Fibroblast of lung (primary cell): Measurements from ENCODE around the gene TEX35. TPM values are rescaled to one million over a fixed set of nuclear protein-coding genes. Genes with fewer than 3 reads are reported as not detected.

Source experiments
- DNase-seq, 2 donors: peaks; one replicate each; pipeline versions ENCODE4 v3.0.0 to v3.0.0-alpha.2; 2010; ENCODE audit warnings: low read depth in 2 of 2
- H2AFZ ChIP-seq: 2 replicates; pipeline ENCODE4 v1.5.1; 2012; ENCODE audit warnings: low read length, control low read depth, inconsistent platforms
- H3K27ac ChIP-seq: 2 replicates; pipeline ENCODE4 v1.5.1; 2011; ENCODE audit warnings: low read length, control low read depth; ENCODE audit not compliant: insufficient read depth
- H3K27me3 ChIP-seq: 2 replicates; pipeline ENCODE4 v1.5.1; 2011; ENCODE audit warnings: mild to moderate bottlenecking, low read length; ENCODE audit not compliant: control insufficient read depth, insufficient read depth
- H3K36me3 ChIP-seq: 2 replicates; pipeline ENCODE4 v1.5.1; 2011; ENCODE audit warnings: low read length; ENCODE audit not compliant: control insufficient read depth, insufficient read depth
- H3K4me1 ChIP-seq: 2 replicates; pipeline ENCODE4 v1.5.1; 2011; ENCODE audit warnings: low read length; ENCODE audit not compliant: control insufficient read depth, insufficient read depth; ENCODE audit errors: extremely low read depth
- H3K4me2 ChIP-seq: 2 replicates; pipeline ENCODE4 v1.5.1; 2011; ENCODE audit warnings: low read length, control low read depth; ENCODE audit not compliant: insufficient read depth; ENCODE audit errors: extremely low read depth
- H3K4me3 ChIP-seq, 4 experiments: fragments of 200-600 bp in 1 of 4; sonication (generic) in 1 of 4; replicated peaks in 1 of 4; 2 replicates each; pipeline ENCODE4 v1.5.1; 2011 to 2016; ENCODE audit warnings: low read length in 4 of 4, low read depth in 3 of 4, mild to moderate bottlenecking in 3 of 4, control low read depth in 2 of 4, inconsistent platforms in 1 of 4, mixed read lengths in 1 of 4; ENCODE audit not compliant: insufficient read depth in 1 of 4; ENCODE audit errors: control extremely low read depth in 1 of 4
- H3K79me2 ChIP-seq: 2 replicates; pipeline ENCODE4 v1.5.1; 2012; ENCODE audit warnings: mild to moderate bottlenecking, low read length, inconsistent platforms; ENCODE audit not compliant: control insufficient read depth, insufficient read depth
- H3K9ac ChIP-seq: 2 replicates; pipeline ENCODE4 v1.5.1; 2011; ENCODE audit warnings: mild to moderate bottlenecking, low read length, control low read depth; ENCODE audit not compliant: insufficient read depth
- H3K9me3 ChIP-seq: 2 replicates; pipeline ENCODE4 v1.5.1; 2012; ENCODE audit warnings: low read depth, low read length; ENCODE audit not compliant: control insufficient read depth, insufficient read depth
- H4K20me1 ChIP-seq: 2 replicates; pipeline ENCODE4 v1.5.1; 2011; ENCODE audit warnings: low read length; ENCODE audit not compliant: control insufficient read depth, insufficient read depth; ENCODE audit errors: extremely low read depth
- EZH2 ChIP-seq: IDR thresholded peaks from 2 replicates; pipeline ENCODE4 v1.5.1; 2012; ENCODE audit warnings: low read length, control low read depth, mild to moderate bottlenecking; ENCODE audit errors: missing control alignments
- polyA plus RNA-seq, 2 donors: library from polyadenylated mRNA; depleted of rRNA in 1 of 2; stranded (reverse) in 1 of 2; unstranded in 1 of 2; fragments of >200 nt; gene quantifications; 2 replicates each; pipeline ENCODE4 v1.2.1, GENCODE V29; 2011 to 2012; ENCODE audit warnings: missing spikeins in 1 of 2
- total RNA-seq: library from RNA; depleted of rRNA; stranded (reverse); fragments of >200 nt; gene quantifications from 2 replicates; pipeline ENCODE4 v1.2.1, GENCODE V29; 2014
- TF ChIP-seq, protein P1 (sequence below), 2 donors: IDR thresholded peaks in 1 of 2; conservative IDR thresholded peaks in 1 of 2; 1 replicate in 1 of 2; 2 replicates in 1 of 2; pipeline ENCODE4 v1.5.1; 2011 to 2012; ENCODE audit warnings: low read length in 2 of 2, control low read depth in 1 of 2, inconsistent platforms in 1 of 2, low read depth in 1 of 2, mild to moderate bottlenecking in 1 of 2

The TEX35 gene
- total and polyA plus RNA-seq, 2 donors (not counting 1 experiment from before 2014, with no cell fraction given), result 0.24 TPM; not detected in 1

DNA sequence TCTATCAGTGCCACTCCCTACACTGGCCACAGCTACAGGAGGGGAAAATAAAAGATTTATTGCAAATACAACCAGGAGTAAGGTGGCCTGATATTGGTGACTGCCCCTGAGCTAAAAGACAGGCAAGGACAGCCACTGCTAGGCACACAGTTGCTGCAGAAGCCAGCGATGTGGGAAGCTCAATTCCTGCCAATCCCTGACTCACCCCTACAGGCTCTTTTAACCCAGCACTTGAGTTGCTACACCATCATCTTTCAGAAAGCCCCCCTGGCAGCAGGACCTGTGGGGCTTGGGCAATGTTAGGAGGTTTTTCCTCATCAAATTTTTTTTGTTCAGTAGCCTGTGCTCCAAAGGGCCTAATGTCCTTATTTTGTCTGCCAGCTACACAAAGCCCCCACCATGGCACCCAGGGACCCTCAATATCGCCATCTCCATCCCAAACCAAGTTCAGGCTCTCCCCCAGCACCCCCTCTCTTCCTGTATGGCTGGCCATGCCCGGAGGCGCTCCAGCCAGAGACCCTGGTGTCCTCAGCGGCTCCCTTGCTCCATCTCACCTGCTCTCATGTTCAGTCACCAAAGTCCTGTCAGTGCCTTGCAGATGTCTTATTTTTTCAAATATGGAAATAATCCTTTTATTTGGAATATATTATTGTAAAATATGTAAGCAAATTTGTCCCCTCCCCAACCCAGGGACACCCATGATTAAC, 29.5 kb upstream of the TEX35 start:
- H3K36me3 ChIP-seq, result no peaks in the 10 kb centered on the region
- no peaks in the 10 kb centered on the region for H3K79me2 ChIP-seq
- no peak overlapping the region for H3K4me3 ChIP-seq
- peaks cover 5% of the 10 kb centered on the region for H3K4me1 ChIP-seq
- DNase-seq, result no peak
- no peaks in the 10 kb centered on the region for H4K20me1 ChIP-seq
- H3K27me3 ChIP-seq, result no peaks in the 10 kb centered on the region
- no peak overlapping the region for H2AFZ ChIP-seq
- no peak overlapping the region for H3K4me2 ChIP-seq
- H3K9ac ChIP-seq, result no peak overlapping the region
- TF ChIP-seq, protein P1, sequence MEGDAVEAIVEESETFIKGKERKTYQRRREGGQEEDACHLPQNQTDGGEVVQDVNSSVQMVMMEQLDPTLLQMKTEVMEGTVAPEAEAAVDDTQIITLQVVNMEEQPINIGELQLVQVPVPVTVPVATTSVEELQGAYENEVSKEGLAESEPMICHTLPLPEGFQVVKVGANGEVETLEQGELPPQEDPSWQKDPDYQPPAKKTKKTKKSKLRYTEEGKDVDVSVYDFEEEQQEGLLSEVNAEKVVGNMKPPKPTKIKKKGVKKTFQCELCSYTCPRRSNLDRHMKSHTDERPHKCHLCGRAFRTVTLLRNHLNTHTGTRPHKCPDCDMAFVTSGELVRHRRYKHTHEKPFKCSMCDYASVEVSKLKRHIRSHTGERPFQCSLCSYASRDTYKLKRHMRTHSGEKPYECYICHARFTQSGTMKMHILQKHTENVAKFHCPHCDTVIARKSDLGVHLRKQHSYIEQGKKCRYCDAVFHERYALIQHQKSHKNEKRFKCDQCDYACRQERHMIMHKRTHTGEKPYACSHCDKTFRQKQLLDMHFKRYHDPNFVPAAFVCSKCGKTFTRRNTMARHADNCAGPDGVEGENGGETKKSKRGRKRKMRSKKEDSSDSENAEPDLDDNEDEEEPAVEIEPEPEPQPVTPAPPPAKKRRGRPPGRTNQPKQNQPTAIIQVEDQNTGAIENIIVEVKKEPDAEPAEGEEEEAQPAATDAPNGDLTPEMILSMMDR (conservative IDR thresholded peaks at IDR 0.05 in 1 of 2, IDR thresholded peaks at IDR 0.05 in 1 of 2; ENCODE audit: low read depth in 1 of 2, low read length in 2 of 2), result no peak
- TF ChIP-seq EZH2, result no peak
- no peak overlapping the region for H3K27ac ChIP-seq
- no peaks in the 10 kb centered on the region for H3K9me3 ChIP-seq

DNA sequence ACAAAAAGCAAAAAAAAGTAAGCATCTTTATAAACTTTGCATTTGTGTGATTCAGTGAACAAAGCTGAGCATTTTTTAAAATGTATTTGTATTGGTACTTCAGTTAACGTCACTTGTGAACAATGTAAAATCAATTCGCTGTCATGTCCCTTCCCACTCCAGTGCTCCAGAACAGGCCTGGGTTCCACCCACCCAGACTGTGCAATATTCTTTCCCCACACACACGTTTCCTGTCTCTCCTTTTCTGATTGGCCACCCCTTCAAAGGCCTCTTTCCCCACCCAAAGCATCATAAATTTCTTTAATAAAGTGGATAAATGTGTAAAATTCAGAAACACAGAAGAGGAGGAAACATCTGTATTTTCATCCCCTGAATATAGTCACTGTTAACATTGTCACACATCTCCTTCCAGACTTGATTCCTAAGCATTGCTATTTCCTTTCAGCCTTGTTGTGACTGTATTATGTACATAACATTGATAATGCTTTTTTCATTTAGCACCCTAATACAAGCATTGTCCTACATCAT, 28.1 kb upstream of the TEX35 start:
- Histone ChIP-seq H3K36me3 (no peaks in the 10 kb centered on the region), H3K79me2 (no peaks in the 10 kb centered on the region), H2AFZ (no peak overlapping the region), H3K4me1 (peaks cover 5% of the 10 kb centered on the region), H3K27me3 (no peaks in the 10 kb centered on the region), H3K4me2 (no peak overlapping the region), H3K27ac (no peak overlapping the region), H4K20me1 (no peaks in the 10 kb centered on the region), H3K9me3 (no peaks in the 10 kb centered on the region), H3K9ac (no peak overlapping the region), H3K4me3 (no peak overlapping the region)
- no peak for DNase-seq
- no peak for TF ChIP-seq EZH2
- TF ChIP-seq, protein P1 (conservative IDR thresholded peaks at IDR 0.05 in 1 of 2, IDR thresholded peaks at IDR 0.05 in 1 of 2; ENCODE audit: low read depth in 1 of 2, low read length in 2 of 2), result no peak

GRCh38 chr1:178485541-178485981, 27.3 kb upstream of the TEX35 start:
- Histone ChIP-seq H3K36me3 (no peaks in the 10 kb centered on the region), H3K27me3 (no peaks in the 10 kb centered on the region), H4K20me1 (no peaks in the 10 kb centered on the region), H2AFZ (no peak overlapping the region), H3K79me2 (no peaks in the 10 kb centered on the region), H3K9me3 (no peaks in the 10 kb centered on the region), H3K4me3 (no peak overlapping the region), H3K4me1 (peaks cover 5% of the 10 kb centered on the region), H3K9ac (no peak overlapping the region), H3K4me2 (no peak overlapping the region), H3K27ac (no peak overlapping the region)
- DNase-seq, result peak in 1 of 2 donors; percentile 3
- no peak for TF ChIP-seq EZH2
- TF ChIP-seq, protein P1 (conservative IDR thresholded peaks at IDR 0.05 in 1 of 2, IDR thresholded peaks at IDR 0.05 in 1 of 2; ENCODE audit: low read depth in 1 of 2, low read length in 2 of 2), result no peak
